Epidermal melanocyte (primary cell): ENCODE measurements around the gene SMIM9.
A peak's percentile ranks its signal among the peaks of the same experiment; 100 is the strongest.
"Not testable (repeated sequence)": the region's sequence is repeated elsewhere in the genome, so short reads cannot be mapped to it uniquely, and the experiment has no call there.

Experiments
- DNase-seq: peaks from one replicate; pipeline ENCODE4 v3.0.0; 2011; ENCODE audit warnings: low spot score; ENCODE audit not compliant: insufficient read length

Gene SMIM9

DNA sequence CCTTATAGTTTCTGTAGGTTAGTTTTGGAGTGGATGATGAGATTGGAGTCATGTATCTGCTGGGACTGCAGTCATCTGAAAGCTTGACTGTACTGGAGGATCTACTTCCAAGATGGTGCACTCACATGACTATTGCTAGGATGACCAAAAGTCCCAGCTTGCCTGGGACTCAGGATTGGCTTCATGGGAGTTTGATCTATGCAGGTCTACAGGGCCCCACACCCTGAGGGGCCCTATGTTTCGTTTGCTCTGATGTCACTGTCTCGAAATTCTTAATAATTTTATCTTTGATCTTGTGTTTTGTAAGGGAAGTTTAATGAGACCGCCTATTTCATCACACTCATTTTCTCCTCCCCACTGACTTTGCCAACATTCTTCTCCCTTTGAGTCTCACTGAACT lies at the start of gene SMIM9:
Gene SMIM9, minus strand, starts transcription at position 101 of the 400 bp plus-strand sequence. CDS start 3,806 bp downstream, outside the sequence.
- no peak for DNase-seq

DNA sequence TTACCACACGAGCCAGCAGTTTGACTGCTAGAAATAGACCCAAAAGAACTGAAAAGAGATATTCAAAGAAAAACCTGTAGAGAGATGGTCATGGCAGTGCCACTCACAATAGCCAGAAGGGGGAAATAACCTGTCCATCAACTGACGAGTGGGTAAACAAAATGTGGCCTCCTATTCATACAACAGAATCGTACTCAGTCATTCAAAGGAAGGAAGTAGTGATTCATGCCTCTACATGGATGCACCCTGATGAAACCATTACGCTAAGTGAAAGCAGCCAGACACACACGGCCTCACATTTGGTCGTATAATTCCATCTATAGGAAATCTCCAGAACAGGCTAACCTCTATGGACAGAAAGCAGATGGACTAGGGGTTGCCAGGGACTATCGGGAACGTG lies 49.6 kb upstream of the SMIM9 start:
- DNase-seq = not testable (repeated sequence)

DNA sequence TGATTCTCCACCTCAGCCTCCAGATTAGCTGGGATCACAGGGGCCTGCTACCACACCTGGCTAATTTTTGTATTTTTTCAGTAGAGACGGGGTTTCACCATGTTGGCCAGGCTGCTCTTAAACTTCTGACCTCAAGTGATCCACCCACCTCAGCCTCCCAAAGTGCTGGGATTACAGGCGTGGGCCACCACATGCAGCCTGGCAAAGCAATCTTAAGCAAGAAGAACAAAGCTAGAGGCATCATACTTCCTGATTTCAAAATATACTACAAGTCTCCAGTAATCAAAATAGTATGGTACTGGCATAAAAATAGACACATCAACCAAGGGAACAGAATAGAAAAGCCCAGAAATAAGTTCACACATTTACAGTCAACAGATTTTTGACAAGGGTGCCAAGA lies 38.9 kb upstream of the SMIM9 start:
- DNase-seq = no peak

DNA sequence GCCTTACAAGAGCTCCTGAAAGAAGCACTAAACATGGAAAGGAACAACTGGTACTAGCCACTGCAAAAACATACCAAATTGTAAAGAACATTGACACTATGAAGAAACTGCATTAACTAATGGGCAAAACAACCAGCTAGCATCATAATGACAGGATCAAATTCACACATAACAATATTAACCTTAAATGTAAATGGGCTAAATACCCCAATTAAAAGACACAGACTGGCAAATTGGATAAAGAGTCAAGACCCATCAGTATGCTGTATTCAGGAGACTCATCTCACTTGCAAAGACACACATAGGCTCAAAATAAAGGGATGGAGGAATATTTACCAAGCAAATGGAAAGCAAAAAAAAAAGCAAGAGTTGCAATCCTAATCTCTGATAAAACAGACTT lies 34.1 kb upstream of the SMIM9 start:
- not testable (repeated sequence) for DNase-seq

DNA sequence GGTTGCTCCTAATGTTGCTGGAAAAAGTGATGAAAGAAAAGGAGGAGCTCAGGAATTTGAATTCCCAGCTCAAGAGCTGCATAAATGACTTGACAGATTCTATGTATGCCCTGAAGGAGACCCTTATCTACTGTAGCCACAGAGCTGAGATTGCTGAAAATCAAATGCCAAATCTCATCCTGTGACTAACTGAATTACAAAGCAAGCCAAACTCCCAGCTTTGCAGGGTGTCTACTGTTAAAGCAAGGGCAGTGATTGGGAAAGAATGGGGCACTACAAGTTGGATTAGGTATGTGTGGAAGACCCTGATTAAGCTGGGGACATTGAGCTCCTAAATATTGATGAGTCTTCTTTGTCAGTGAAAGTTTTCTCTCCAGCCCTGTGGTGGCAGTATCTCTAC lies 20.8 kb upstream of the SMIM9 start:
- DNase-seq = no peak

DNA sequence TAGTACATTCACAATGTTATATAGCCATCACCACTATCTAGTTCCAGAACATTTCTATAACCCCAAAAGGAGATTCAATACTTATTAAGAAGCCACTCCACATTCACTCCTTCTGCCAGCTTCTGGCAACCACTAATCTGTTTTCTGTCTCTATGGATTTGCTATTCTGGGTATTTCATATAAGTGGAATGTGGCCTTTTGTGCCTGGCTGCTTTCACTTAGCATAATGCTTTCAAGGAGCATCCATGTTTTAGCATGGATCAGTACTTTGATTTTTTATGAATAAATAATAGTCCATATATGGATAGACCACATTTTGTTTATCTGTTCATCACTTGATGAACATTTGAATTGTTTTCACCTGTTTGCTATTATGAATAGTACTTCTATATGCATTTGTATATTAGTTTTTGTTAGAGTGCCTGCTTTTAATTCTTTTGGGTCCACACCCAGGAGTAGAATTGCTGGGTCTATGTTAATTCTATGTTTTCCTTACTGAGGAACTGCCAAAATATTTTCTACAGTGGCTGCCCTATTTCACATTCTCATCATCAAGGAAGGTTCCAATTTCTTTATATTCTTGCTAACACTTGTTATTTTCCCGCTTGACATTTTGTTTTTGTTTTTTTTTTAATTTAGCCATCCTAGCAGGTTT lies 16.6 kb upstream of the SMIM9 start:
- no peak for DNase-seq

DNA sequence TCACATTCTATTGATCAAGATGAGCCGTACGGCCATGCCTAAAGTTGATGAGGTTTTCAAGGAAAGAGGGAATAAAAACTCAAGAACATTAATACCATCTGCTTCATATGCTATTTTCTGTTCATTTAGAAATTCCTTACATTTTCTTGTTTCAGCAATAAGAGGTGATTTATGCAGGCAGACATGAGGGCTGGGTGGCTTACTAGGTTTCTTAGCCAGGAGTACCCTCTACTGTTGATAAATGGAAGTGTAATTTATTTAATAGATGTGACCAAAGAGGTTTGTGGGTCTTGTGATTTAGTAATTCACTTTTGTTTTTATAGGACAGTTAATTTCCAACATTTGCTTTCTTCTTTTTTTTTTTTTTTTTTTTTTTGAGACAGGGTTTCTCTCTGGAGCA lies 6.4 kb upstream of the SMIM9 start:
- peak; percentile 38 for DNase-seq

DNA sequence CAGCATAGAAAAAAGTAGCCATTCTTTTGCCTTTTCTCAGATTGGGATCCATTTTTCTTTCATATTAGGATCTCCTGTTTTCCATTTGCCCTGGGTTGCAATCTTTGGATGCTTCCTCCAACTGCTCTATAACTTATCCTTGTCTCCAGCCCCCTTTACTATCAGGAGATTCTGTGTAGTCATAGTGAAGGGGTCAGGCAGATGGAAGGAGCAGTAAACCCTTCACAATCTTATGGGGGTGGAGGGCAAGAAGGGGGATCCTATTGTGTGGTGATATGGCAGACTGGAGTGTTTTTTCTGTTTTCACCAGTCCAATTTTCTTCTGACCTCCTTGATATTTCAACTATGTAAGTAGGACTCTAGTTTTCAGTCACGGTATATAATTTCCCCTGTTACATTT lies 1.7 kb upstream of the SMIM9 start:
- DNase-seq = no peak

DNA sequence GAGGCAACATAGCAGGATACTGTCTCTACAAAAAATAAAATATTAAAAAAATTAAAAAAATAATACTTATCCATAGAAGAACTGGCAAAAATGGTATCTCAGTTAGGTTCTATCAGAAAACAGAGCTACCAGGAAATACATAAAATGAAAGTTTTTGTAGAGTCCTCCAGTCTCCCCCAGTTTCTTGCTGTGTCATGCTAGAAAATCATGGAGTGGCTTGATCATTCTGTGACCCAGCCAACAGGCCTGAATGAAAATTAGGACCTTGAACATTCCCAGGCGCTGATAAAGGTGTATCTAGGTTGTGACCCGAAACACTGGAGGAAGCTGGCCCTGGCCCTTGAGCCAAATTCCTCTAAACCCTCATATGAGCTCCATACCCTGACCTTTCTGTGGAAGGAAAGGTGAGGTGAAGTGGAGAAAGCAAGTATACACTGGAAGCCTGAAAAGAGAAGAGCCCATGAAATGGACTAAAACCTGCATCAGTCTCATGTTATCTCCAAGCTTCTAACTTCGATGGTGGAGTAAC lies 652 bp downstream of the SMIM9 start:
- no peak for DNase-seq

DNA sequence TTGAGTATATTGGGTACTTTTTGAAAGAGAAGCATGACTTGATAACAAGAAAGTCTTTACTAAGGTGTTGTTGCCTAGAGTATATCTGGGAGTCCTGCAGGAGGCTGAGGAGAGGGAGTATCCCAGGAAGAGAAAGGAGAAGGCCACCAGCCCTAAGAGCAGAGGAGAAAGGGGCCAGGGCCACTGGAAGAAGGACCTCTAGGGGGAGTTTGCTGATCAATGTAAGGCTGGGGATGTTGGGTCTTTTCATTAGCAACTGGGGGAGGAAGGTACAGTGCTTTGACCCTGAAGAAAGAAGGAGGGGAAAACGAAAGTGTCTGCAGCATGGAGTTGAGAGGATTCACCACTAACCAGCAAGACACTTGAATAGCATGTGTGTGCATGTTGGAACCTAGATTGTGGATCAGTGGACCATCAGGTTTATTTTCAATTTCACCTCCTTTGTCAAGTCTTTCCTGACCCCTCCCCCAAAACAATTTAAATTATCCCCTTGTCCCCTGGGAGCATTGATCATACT lies 4.5 kb downstream of the SMIM9 start:
- DNase-seq = no peak

DNA sequence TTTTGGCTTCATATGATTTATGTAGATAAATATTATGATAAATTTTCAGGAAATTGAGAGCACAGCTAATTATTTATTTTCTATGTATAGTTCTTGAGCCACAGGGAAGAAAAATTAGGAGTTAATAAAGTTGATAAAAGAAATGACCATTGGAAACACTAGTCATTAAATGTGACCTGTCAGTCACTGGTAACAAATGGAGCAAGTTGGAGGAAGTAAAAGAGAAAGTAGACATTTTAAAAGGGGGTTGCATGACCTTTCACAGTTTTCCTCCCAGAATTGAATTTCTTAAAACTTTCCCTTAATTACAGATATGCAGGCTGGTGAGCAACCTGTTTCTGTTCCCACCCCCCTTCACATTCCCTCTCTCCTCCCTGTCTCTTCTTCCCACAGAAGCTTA lies 5.3 kb downstream of the SMIM9 start:
- no peak for DNase-seq

DNA sequence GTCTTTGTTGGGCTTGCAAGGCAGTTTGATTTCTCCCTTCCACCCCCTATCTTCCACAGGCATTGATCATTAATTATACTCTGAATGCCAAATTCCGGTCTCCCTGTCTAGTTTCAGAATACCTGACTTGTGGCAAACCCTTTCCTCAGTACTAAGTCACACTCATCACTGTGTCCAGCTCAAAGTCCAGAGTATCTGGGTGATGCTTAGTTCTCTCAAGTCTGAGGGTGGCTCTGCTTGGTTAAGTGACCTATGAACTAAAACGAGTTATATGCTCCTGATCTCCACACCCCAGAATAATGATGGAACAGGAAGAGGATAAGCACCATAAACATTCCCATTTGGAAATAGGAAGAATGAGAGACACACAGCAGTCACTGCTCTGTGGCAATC lies 6.5 kb downstream of the SMIM9 start:
- DNase-seq = no peak

DNA sequence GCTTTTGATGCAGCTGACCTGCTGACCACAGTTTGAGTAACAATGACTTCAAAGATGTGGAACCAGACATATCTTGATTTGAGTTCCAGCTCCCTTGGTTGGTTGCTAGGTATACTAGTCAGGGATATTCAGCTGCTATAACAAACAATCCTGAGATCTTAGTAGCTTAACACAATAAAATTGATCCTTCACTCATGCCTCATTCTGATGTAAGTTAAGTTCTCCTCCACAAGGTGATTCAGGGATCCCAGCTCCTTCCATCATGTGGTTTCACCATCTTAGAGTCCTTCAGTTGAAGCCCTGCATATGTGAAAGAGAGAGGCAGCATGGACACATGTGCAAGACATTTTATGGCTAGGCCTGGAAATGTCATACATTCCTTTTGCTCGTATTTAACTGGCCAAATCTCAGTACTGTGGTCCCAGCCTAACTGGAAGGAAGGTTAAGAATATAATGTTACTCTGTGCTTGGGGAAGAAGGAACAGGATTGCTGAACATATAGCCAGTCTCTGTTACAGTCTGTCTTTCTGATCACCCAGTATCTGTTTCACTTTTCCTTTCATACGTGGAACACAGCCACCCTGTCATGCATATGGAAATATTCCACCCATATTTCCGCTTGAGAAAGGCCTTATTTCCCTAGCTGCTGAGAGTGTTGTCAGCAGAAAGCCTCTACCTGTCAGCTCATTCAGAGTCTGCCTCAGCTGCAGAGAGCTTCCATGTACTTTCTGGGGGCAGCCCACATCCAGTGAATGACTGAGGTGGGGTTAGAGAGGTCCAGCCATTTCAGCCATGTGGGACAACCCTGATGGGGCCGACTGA lies 7.1 kb downstream of the SMIM9 start:
- no peak for DNase-seq

DNA sequence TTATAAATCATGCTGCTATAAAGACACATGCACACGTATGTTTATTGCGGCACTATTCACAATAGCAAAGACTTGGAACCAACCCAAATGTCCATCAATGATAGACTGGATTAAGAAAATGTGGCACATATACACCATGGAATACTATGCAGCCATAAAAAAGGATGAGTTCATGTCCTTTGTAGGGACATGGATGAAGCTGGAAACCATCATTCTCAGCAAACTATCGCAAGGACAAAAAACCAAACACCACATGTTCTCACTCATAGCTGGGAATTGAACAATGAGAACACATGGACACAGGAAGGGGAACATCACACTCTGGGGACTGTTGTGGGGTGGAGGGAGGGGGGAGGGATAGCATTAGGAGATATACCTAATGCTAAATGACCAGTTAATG lies 8.9 kb downstream of the SMIM9 start:
- DNase-seq = not testable (repeated sequence)

DNA sequence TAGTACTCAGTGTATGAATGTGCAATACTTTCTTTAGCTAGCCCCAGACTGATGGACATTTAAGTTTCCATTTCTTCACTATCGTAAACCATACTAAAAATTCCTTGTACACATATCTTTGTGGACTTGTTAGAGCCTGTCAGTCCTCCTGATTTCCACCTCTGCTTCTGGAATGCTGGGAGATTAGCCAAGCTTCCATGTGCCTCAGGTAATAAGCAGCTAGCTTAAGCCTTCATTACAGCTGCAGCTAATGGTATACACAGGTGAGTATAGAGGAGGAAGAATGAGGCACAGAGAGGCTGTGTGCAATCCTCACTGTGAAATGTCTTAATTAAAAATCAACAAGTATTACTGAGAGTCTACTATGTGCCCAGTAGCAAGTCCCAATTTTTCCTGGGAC lies 9.8 kb downstream of the SMIM9 start:
- no peak for DNase-seq

DNA sequence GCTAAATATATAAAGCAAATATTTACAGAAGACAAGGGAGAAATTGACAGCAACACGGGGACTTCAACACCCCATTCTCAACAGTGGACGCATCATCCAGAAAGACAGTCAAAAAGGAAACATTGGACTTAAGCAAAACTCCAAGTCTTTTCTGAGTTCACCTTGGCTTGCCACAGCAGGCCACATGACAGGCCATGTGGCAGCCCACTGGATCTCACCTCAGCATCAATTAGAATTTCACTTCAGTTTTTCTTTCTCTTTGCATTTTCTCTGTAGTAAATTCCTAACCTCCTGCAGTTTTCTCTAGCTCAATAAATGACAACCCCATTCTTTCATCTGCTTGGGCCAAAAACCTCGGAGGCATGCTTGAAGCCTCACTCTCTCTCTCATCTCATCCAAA lies 12.4 kb downstream of the SMIM9 start:
- DNase-seq = no peak

DNA sequence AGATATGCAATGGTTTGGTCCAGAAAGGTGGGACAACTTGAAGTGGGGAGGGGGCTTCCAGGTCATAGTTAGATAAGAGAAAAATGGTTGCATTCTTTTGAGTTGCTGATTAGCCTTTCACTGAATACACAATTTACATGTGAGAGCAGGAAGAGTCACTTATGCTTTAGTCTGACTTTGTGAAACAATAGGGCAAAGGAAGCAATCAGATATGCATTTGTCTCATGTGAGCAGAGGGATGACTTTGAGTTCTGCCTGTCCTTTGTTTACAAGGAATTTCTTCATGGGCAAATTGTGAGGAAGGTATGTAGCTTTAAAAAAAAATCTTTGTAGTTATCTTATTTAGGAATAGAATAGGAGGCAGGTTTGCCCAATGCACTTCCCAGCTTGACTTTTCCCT lies 12.9 kb downstream of the SMIM9 start:
- DNase-seq = no peak

DNA sequence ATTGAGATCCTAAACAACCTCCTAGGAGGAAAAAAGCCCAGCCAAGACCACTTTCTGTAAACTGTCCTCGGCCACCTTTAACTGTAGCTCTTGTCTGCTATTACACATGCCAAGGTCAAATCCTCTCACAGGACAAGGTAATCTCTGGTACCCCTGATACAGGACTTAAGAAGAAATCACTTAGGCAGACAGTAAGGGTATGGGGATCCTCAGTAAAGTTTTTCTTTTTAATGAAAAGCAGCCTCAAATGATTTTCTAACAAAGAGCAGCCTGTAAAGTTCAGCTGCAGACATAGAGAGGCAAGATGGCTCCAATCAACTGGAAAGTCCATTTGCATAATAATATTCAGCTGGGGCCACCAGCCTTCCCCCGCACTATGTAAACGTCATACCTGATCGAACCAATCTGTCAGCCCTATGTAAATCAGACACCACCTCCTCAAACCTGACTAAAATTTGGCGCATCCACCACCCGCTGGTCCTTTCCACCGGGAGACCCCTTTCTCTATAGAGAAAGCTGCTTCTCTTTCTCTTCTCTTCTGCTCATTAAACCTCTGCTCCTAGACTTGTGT lies 14.6 kb downstream of the SMIM9 start:
- DNase-seq = no peak

DNA sequence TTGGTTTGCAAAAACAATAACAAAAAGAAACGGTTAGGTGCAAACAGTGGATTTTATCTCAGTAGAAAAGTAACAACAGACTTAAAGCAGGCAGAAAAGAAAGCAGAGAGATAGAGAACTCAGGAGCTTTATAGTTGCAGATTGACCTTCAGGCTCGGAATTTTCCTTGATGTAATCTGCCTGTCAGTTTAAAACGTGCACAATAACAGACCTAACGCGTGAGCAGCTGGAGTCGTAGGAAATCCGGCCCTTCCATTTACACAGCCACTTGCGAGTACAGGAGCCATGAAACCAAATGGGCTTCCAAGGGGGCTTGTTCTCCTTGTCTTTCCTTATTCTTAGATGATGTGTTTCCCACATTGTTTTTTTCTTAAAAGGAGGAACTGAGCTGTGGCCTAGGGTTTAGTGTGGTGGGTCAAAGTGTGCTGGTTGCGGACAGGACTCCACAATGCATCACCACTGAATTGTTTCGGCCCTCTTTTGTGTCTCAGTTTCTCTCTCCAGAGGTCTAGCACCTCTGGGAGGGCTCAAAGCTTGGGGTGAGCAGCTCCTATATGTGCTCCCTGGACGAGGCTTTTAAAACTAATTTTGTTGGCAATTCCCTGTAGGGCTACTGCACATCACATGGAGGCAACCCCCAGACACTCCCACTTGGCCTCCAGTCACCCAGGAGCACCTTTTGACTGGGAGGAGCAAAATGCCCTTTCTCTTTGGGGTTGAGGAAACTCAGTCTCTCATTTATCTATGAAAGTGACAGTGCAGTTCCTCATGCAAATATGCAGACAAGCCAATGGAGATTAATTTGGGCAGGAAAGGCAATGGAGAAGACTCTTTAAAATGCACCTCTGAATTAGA lies 15.3 kb downstream of the SMIM9 start:
- no peak for DNase-seq

DNA sequence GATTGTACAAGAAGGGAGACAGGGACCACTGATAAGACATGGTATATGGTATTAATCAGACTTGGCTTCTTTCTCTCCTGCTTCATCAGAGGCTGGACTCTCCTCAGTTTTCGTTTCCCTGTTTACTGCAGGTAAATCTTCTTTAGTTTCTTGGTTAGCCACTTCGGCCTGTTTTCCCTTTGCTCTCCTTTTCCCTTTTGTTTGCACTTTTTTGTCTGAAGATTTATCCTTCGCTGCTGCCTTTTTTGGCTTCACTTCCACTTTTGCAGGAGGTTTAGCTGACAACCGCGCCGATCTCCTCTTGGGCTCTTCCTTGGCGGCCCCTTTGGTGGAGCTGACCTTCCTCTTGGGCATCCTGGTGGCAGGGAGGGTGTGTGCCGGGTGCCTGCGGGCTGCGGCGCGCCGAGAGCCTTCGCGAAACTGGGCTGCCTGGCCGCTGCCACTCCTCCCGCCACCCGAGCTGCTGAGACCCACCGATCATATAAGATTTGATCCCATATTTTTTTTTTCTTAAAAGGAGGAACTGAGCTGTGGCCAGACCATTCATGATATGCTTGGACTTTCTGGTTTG lies 17.3 kb downstream of the SMIM9 start:
- DNase-seq = not testable (repeated sequence)
